ENCODE measurements around the gene TOX4.

- no peak for TF ChIP-seq CTCF (IDR thresholded peaks at IDR 0.05)
- TF ChIP-seq POLR2A (IDR thresholded peaks at IDR 0.05) = no peak
These were observed 56.3 kb downstream of the TOX4 start for GRCh38 chr14:21533294-21533693.
